AG08395 (cell line): Measurements from ENCODE around the gene C17orf113.
A peak's percentile ranks its signal among the peaks of the same experiment; 100 is the strongest.

ENCODE experiments used
- DNase-seq: peaks from one replicate; pipeline ENCODE4 v3.0.0; 2012; ENCODE audit warnings: mixed read lengths, low spot score

The C17orf113 gene

GRCh38 chr17:42050393-42051012 is at the start of gene C17orf113:
Gene C17orf113 (minus strand): TSS chr17:42050601. CDS start chr17:42043376, 7,225 bp downstream.
- peak; percentile 58 for DNase-seq

DNA sequence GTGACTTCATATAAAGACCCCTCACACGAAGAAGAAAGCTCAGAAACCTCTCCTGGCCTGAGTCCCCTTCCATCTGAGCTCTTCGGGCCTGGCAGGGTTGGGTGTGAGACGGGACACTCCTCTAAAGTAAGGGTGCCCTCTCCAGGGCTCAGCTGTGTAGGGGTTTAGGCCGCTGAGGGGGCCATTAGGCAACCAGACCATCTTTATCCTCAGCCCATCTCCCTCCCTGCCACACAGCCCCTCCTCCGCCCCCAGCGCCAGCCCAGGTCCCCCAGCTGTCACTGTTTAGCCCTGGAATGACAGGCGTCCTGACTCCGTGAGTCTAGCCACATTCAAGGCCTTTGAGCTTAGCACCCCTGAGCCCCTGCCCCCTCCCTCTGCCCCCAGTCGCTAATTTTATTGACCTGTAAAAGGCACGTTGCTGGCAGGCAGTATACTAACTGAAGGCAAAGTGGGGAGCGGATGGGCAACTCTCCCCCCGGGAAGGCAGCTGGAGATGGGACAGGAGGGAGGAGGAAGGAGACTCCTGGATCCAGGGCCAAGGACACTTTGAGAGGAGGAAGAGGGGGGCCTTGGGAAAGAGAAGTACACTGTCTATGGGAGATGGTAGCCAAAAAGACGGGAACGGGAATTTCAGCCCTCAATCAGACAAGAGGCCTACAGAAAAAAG is 48.5 kb upstream of the C17orf113 start:
- no peak for DNase-seq

- no peak for DNase-seq
Observed at GRCh38 chr17:42097691-42098631, 47.6 kb upstream of the C17orf113 start, which contains the start of gene ZNF385C. Gene ZNF385C (minus strand): TSS chr17:42098473. CDS start chr17:42063056, 35,417 bp downstream.

- DNase-seq, result no peak
Observed at GRCh38 chr17:42096360-42097111, 46.1 kb upstream of the C17orf113 start.

DNA sequence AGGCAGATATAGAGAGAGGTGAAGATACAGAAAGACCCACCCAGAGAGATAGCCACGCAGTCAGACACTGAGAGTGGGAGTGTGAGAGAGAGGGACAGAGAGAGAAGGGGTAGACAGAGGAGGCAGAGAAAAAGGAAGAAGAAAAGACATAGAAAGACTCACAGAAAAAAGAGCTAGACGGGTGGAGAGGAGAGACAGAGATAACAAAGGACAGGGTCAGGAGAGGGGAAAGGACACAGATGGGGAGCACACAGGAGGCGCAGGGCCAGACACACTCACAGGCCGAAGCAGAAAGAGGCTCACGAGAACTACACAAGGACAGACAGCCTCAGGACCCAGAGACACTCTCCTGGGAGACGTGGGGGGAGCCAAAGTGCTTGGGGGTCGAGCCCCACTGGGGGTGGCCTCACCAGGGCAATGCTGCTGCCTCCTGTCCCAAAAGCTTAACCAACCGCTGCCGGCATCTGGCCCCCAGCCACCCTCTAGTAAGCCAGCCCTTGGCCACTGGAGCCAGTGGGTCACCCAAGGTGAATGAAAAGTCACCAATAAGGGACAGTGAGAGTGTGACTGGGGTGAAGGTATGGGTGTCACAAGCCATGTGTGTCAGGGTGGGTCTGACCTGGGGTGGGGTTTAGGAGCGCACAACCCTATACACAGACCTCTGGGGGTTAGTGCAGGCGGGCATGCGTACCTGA is 44.1 kb upstream of the C17orf113 start:
- DNase-seq, result no peak

DNA sequence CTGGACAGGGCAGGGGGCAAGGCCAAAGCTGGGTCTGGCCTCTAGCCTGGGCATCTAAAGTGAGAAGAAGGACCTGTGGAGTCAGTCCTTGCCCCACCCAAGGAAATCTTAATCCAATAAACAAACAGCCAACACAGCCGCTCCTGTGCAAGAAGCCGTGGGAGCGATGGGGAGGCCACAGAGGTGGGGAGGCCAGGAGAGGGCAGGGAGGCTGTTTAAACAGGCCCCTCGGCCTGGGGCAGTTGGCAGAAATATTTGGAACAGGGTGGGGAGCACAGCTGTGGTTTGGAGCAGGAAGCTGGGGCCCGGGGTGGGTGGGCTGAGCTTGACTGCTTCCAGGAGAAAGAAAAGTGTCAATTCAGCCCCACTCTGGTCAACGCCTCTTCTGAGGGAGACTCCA is 42.5 kb upstream of the C17orf113 start:
- no peak for DNase-seq

DNA sequence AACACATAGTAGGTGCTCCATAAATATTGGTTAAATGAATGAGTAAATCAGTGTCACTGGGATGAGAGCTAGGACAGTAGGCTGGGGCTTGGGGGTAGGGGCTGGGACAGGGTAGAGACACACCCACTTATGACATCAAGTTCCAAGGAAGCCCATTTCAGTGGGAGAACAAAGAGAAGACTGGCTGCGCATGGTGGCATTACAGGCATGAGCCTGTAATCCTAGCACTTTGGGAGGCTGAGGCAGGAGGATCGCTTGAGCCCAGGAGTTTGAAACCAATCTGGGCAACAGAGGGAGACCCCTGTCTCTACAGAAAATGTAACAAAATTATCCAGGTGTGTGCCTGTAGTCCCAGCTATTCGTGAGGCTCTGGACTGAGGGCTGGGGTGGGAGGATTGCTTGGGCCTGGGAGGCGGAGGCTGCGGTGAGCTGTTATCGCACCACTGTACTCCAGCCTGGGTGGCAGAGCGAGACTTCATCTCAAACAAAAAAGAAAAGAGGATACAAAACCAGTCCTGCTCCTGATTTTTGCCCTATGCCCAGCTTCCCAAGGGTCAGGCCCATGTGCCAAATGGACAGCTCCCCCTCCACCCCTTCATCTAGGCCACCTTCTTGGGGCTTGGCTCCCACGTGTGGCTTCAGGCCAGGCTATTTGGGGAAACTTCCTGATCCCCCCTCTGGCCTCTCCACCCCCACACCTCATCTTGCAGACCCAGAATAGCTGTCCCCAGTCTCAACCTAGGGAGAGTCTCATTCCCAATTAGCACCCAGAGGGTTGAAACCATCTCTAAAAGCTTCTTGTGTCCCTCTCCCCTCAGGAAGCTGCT is 40.8 kb upstream of the C17orf113 start:
- no peak for DNase-seq

- no peak for DNase-seq
Observed at GRCh38 chr17:42088736-42089135, 38.3 kb upstream of the C17orf113 start.

GRCh38 chr17:42087736-42088705 is 37.6 kb upstream of the C17orf113 start:
- no peak for DNase-seq

GRCh38 chr17:42087042-42087701 is 36.8 kb upstream of the C17orf113 start:
- DNase-seq, result no peak

GRCh38 chr17:42081516-42082129 is 31.2 kb upstream of the C17orf113 start:
- no peak for DNase-seq

DNA sequence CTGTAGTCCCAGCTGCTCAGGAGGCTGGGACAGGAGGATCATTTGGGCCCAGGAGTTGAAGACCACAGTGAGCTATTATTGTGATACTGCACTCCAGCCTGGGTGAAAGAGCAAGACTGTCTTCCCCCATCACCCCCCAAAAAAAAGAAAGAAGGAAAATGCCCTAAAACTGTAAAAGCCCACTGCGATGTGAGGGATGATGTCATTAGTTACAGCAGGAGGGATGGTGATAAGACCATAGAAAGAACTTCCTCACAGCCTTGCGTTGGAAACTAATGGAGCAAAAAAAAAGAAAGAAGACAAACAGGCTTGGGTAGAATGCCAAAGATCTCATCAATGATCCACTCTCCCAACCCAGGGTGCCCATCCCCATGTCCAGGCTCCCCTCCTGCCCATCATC is 29.1 kb upstream of the C17orf113 start:
- DNase-seq, result no peak

- DNase-seq, result no peak
Observed at GRCh38 chr17:42078396-42079043, 28.1 kb upstream of the C17orf113 start.

DNA sequence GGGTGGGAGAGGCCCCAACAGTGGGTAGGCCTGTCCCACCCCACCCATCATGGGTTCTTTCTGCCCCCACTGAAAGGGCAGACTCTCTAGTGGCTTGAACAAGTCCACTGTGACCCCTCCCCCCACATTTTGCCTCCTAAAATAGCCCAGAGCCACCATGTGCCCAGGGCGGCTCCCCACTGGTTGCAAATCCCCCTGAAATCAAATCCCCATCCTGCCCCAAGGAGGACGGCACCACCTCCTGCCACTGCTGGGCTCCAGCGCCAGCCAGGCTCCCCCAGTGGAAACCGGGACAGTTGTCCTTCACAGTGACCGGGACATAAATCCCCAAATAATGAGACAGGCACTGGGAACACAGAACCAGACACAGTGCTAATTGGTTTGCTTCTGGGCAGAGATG is 27.4 kb upstream of the C17orf113 start:
- no peak for DNase-seq

GRCh38 chr17:42076797-42077559 is 26.6 kb upstream of the C17orf113 start:
- DNase-seq, result no peak

DNA sequence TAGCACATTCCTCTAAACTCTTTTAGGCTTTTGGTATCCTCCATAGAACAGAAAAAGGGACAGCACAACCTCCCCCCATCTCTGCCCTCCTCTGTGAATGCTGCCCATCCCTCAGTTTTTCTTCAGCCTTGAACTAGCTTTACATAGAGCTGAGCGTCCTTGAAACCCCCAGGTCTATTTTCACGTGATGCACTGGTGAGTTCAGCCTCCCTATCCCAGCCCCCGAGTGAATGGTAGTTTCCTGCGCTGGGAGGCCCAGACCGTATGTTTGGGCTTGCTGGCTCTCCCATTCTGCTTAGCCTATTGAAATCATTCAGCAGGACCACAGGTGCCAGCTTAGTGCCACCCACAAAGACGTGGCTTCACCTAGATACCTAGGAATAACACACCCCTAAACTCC is 25.4 kb upstream of the C17orf113 start:
- DNase-seq, result no peak
